Psoas muscle (tissue), 8 donors: ENCODE results near the gene RIOX2. TPM values are rescaled to one million over a fixed set of nuclear protein-coding genes. Genes with fewer than 3 reads are reported as not detected.

Experiments used
- ATAC-seq, 4 donors: fragments of 200-7000 bp; cut with Tn5 transposase; one replicate each; pipeline ENCODE4 v1.9.1; 2020; ENCODE audit warnings: moderate library complexity in 3 of 4, mild to moderate bottlenecking in 2 of 4
- DNase-seq, 2 donors: peaks; one replicate each; pipeline ENCODE4 v3.0.0-alpha.2; 2020
- H3K27ac ChIP-seq: fragments of 200-600 bp; one replicate; pipeline ENCODE4 v1.8.0; 2022
- H3K27me3 ChIP-seq, 3 donors: fragments of 200-600 bp in 1 of 3; one replicate each; pipeline versions ENCODE4 v1.6.1 to v1.8.0; 2013 to 2022; ENCODE audit warnings: low read length in 2 of 3, mild to moderate bottlenecking in 2 of 3, moderate library complexity in 1 of 3; ENCODE audit not compliant: insufficient read depth in 3 of 3
- H3K36me3 ChIP-seq, 2 donors: fragments of 200-600 bp in 1 of 2; one replicate each; pipeline versions ENCODE4 v1.6.1 to v1.8.0; 2013 to 2022; ENCODE audit warnings: low read depth in 1 of 2, mild to moderate bottlenecking in 1 of 2, moderate library complexity in 1 of 2; ENCODE audit not compliant: insufficient read depth in 1 of 2
- H3K4me1 ChIP-seq: fragments of 200-600 bp; one replicate; pipeline ENCODE4 v1.8.0; 2022
- H3K4me3 ChIP-seq: fragments of 200-600 bp; one replicate; pipeline ENCODE4 v1.8.0; 2022; ENCODE audit warnings: mild to moderate bottlenecking
- H3K9me3 ChIP-seq: fragments of 200-600 bp; one replicate; pipeline ENCODE4 v1.8.0; 2022
- CTCF ChIP-seq: fragments of 200-600 bp; IDR thresholded peaks from one replicate; pipeline ENCODE4 v1.8.0; 2022; ENCODE audit warnings: antibody characterized with exemption
- WGBS, 3 donors: extraction: QIAGEN DNeasy Blood & Tissue Kit; methylation state at CpG; one replicate each; pipeline versions ENCODE4 v1.1.6 to v1.1.7; 2013; 5-methylcytosine and 5-hydroxymethylcytosine counted together
- intact Hi-C, 2 donors: fragments of 100-400 bp; cut with DNase I; formaldehyde crosslinking; loops; one replicate each; pipeline versions ENCODE4 v1.11.0 to v1.14.2; 2022
- polyA plus RNA-seq, 3 donors: library from polyadenylated mRNA; stranded (reverse); fragments of 200-250 nt; gene quantifications; one replicate each; pipeline ENCODE4 v1.2.3, GENCODE V29; 2013
- total RNA-seq, 4 donors: library from RNA; stranded (reverse); fragmentation: NEBNext Ultra II Directional in 2 of 4; extraction: Animal tissue kit (Norgen Biotek cat#: 25700) in 2 of 4; gene quantifications; one replicate each; pipeline versions ENCODE4 v1.2.1 to v1.2.4, GENCODE V29; 2021 to 2023
- donor health status: healthy with polysubstance abuse.
- donor health status: DM: no; HTN: no; CAD: no; lungs with moderate emphysema.
- donor health status: Bipolar disorder and iron deficiency.
- donor health status: healthy.
- donor health status: DM: yes; HTN: yes; CAD: no.
- donor health status: DM: no; HTN: no; CAD: no.
- donor health status: DM: no; HTN: no; CAD: no.
- donor health status: DM: yes; HTN: yes; CAD: no.

RIOX2 gene
- total and polyA plus RNA-seq, 7 donors = 16.7 to 66.2 (median 32.2) TPM

DNA sequence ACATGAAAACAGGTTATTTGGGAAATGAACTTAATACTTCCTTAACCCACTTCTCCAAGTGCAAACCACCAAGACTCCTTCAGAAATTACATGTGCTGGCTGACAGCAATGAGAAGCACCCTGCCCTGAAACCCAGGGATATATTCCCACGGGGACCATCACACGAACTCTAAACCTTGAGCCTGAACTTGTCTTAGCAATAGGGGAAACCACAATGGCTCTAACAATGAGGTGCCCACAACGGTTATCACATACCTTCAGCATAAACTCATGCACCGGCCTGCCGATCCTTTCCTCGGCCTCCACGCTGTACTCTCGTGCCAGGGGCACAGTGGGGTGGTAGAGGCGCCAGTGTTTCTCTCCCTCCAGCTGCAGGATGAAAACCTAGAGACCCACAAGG lies 13.4 kb downstream of the RIOX2 start:
- 91 to 95% (median 94%) methylated on average over 9 of the region's 9 CpGs for WGBS, 3 donors
- peaks cover 60% of the 10 kb centered on the region for H3K4me1 ChIP-seq
- H3K36me3 ChIP-seq = peaks cover 2 to 25% of the 10 kb centered on the region in 2 donors
- H3K9me3 ChIP-seq = no peaks in the 10 kb centered on the region
- intact Hi-C loops = loop anchor here in 1 of 2 donors (10.0 kb wide), 1 partner anchor 66 kb away; no protein-coding TSS in a partner anchor
- H3K27ac ChIP-seq = peak overlapping the region; percentile 75
- H3K4me3 ChIP-seq = no peak overlapping the region
- no peaks in the 10 kb centered on the region for H3K27me3 ChIP-seq
- TF ChIP-seq CTCF = no peak
- DNase-seq = no peak
- ATAC-seq = no peak

DNA sequence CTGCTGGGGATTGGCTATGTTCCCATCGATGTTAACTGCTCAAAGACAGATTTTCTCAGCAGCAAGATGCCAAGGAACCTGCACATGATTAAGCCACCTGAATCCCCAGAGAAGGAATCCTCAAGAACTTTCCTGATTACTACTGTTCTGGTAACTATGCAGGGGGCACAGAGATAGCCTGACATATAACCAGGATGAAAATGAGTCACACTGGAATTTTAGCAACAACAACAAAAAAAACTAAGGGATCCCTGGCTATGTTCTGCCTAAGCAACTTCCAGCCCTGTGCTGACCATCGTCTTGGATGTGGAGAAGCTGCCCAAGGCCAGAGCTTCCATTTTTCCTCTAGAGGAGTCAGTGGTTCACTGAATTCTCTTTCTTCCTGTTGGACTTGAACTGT lies 13.8 kb downstream of the RIOX2 start:
- Histone ChIP-seq H3K27me3 (no peaks in the 10 kb centered on the region), H3K27ac (peak overlapping the region; percentile 75), H3K36me3 (peaks cover 2 to 29% of the 10 kb centered on the region in 2 donors), H3K4me1 (peaks cover 56% of the 10 kb centered on the region), H3K9me3 (no peaks in the 10 kb centered on the region), H3K4me3 (no peak overlapping the region)
- peak in 1 of 4 donors; percentile 17 for ATAC-seq
- 73 to 92% (median 82%) methylated on average over 2 of the region's 2 CpGs for whole genome bisulfite sequencing, 3 donors
- intact Hi-C loops = loop anchor here in 1 of 2 donors (10.0 kb wide), 1 partner anchor 66 kb away; no protein-coding TSS in a partner anchor
- DNase-seq = no peak
- TF ChIP-seq CTCF = no peak

DNA sequence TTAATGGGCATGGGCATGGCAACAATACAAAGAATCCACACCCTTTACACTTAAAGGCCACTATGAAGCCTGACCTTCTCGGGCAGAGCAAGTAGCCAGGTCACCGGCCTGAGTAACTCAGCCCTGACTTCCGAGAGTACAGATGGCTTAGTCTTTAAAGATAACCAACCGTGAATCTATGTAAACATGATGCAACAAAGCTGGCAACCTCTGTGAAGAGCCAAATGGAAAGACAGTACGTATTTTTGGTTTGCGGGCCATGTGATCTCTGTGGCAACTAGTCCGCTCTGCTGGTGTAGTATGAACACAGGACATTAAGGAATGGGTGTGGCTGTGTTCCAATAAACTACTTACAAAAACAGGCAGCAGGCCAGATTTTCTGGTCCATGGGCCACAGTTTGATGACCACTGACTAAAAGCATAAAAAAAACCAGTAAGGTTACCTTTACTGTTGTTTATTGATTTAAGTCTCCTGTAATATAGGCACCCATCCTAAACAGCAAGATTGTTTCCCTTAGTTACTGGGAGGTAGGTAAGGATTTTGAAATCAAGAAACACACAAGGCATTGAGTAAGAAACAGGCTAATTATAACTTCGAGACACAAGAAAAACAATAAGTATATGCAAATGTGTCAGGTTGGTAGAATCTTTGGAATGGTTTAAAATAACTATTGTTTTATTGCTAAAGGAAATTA lies 14.5 kb downstream of the RIOX2 start:
- ATAC-seq = peak; percentile 93 to 96 (median 95)
- H3K9me3 ChIP-seq = no peaks in the 10 kb centered on the region
- peaks cover 3 to 35% of the 10 kb centered on the region in 2 donors for H3K36me3 ChIP-seq
- intact Hi-C loops = loop anchor here in 1 of 2 donors (10.0 kb wide), 1 partner anchor 67 kb away; no protein-coding TSS in a partner anchor
- H3K4me1 ChIP-seq = peaks cover 55% of the 10 kb centered on the region
- peak; percentile 21 to 74 for DNase-seq
- WGBS, 3 donors = 23 to 37% (median 32%) methylated on average over 8 of the region's 8 CpGs
- no peak for TF ChIP-seq CTCF
- no peaks in the 10 kb centered on the region for H3K27me3 ChIP-seq
- H3K4me3 ChIP-seq = no peak overlapping the region
- peak overlapping the region; percentile 75 for H3K27ac ChIP-seq

GRCh38 chr3:97956051-97956450 lies 16.2 kb downstream of the RIOX2 start:
- intact Hi-C loops = loop anchor here in 1 of 2 donors (10.0 kb wide), 1 partner anchor 69 kb away; no protein-coding TSS in a partner anchor
- H3K4me1 ChIP-seq = peaks cover 59% of the 10 kb centered on the region
- 83 to 86% (median 86%) methylated on average over 3 of the region's 3 CpGs for WGBS, 3 donors
- no peak for DNase-seq
- no peaks in the 10 kb centered on the region for H3K9me3 ChIP-seq
- no peak for TF ChIP-seq CTCF
- ATAC-seq = no peak
- no peak overlapping the region for H3K4me3 ChIP-seq
- H3K36me3 ChIP-seq = peaks cover 6 to 50% of the 10 kb centered on the region in 2 donors
- no peaks in the 10 kb centered on the region for H3K27me3 ChIP-seq
- no peak overlapping the region for H3K27ac ChIP-seq
